ENCODE results near the gene FAM168A.

The FAM168A gene

DNA sequence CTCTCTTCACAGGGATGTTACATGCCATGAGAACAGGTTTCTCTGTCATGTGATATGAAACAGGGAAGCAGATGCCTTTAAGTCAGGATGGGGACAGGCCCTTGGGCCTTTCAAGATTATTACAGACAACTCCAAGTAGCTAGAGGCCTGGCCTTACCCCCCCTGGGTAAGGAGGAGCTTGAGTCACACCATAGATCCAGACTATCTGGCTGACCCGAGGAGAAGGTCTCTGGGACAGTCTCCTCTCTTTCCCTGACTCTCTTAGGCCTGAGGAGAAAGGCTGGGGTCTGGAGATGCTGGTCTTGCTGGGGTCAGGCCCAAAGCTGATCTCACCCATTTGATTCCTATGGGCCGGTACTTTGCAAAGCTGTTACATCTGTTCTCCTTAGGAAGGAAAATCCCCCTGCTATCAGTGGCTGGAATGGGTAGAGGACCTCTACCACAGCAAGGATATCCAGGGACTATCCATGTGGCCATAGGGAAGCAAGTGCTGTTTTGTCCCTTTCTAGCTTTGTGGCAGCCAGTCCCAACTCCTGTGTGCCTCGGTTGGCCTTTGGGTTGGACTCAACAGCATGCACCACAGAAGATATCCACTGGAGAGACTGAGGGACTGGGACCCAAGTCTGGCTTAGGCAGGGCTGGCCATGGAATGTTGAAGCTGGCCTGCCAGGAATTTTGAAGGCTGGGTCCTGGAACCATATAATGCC, 196.5 kb downstream of the FAM168A start:
- no peak for DNase-seq (ENCODE audit: low read depth)

- no peak for DNase-seq (ENCODE audit: low read depth)
These were observed 197.6 kb downstream of the FAM168A start for GRCh38 chr11:73400293-73400692.

DNA sequence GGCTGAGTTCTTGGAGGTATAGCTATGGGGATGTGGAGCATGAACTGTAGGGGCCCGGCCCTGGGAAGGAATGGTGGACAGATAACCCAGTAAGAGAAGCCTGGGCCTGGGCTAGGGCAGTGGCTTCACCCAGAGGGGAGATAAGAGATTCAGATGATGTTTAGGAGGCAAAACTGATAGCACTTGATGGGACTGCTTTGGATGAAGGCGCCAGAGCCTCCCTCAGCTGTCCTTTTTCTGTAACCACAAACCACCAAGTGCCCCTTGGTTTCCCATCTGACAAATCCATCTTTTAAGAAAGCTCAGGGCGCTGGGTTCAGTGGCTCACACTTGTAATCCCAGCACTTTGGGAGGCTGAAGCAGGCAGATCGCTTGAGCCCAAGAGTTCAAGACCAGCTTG, 198.3 kb downstream of the FAM168A start:
- no peak for DNase-seq (ENCODE audit: low read depth)

- no peak for DNase-seq (ENCODE audit: low read depth)
These were observed 198.7 kb downstream of the FAM168A start for GRCh38 chr11:73399159-73399590.

DNA sequence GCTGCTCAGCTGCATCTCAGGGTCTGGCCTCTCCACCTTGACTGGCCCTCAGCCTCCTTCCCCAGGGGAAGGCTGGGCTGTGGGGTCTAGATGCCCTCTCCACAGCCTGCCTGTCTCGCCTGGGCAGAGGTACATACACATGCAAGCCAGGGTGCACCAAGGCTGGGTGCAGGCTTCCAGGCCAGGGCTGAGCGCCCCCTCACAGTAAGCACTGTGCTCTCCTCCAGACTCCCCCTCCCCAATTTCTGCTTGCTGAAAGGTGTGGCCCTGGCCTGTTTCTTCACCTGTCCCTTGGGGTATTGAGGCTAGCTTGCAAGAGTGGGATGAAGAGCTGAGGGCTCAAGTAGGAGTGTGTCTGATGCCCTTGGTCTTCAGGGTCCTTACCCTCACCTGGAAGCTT, 199.2 kb downstream of the FAM168A start:
- no peak for DNase-seq (ENCODE audit: low read depth)

DNA sequence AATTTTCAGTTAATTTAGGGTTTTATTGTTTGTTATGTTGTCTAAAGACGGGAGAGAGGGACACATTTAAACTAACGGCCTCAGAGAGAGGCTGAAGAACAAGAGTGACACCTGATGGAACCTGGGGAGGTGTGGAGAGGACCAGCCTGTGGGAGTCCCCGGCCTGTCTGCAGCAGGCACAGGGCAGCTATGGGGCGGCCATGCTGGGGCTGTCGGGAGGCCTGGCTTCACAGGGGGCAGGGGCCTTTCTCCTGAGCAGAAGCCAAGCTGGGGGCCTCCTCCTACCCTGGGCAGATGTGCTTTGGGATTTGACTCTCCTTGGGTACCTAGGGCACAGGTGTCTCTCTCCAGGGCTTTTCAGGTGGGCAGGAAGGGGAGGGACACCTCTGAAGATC, 199.8 kb downstream of the FAM168A start:
- no peak for DNase-seq (ENCODE audit: low read depth)

DNA sequence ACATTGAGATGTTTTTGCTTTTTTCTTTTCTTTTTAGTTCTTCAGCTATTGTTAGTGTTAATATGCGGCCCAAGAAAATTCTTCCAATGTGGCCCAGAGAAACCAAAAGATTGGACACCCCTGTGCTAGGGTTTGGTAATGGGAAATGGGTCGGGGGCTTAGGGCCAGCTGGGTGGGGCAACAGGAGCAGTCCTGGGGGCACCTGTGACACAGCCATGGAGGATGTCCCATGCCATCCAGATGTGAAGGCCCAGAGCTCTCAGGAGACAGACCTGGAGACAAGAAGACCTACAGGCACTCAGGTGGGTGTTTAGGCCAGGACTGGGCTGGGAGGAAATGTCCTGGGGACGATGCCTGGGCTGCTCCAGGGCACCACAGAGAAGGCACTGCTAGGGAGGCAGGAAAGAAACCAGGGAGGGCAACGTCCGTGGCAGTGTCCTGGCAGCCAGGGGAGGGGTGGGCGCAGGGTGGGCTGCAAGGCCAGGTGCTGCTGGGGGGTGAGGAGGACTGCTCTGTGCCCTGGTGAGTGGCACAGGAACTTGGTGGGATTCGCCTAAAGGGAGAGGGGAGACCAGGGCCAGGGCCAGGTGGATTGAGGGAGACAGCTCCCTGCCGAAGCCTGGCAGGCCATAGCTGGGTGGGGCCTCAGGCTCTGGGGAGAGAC, 200.3 kb downstream of the FAM168A start:
- no peak for DNase-seq (ENCODE audit: low read depth)

DNA sequence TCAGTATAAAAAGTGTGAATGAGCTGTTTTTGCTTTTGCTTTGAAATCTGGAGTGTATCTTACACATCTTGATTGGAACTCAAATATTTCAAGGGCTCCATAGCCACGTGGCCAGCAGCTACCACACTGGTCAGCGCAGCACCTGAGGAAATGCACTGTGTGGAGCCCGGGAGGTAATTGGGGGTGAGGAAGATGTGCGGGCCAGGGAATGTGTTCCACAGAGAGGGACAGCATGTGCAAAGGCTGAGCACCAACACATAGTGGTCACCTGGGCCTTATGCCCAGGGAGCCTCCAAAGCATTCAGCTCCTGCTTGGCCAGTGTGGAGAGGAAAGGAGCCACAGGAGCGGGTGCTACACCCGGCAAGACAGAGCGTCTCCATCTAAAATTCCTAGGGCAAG, 200.9 kb downstream of the FAM168A start:
- DNase-seq (ENCODE audit: low read depth) = no peak

DNA sequence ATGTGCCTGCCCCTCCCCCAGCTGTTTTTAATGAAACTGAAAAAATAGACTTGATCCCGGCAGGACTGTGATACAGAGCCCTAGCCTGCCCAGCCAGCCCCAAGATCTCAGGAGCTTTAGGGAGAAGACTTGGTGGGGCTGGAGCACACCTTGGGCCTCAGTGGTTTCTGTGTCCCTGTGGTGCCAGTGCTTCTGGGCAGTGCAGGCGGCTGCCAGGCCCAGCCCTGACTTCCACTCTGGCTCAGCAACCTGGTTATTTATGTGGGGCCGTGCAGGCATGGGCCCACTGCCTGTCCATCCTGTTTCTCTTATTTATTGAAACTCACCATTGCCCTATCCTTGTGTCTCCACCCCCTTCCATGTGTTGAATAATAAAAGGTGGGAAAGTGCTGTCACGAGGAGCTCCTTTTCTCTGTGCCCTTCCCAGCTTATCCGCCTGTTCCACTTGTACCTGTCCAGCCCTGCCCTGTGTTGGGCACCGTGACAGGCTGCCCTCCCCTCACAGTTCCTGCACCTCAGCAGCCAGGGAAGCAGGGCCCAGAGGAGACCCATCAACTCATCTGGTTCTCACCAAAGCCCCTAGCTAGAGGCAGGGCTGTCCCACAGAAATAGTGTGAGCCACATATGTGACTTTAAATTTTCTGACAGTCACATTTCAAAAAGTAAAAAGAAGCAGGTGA, 201.5 kb downstream of the FAM168A start:
- no peak for DNase-seq (ENCODE audit: low read depth)

DNA sequence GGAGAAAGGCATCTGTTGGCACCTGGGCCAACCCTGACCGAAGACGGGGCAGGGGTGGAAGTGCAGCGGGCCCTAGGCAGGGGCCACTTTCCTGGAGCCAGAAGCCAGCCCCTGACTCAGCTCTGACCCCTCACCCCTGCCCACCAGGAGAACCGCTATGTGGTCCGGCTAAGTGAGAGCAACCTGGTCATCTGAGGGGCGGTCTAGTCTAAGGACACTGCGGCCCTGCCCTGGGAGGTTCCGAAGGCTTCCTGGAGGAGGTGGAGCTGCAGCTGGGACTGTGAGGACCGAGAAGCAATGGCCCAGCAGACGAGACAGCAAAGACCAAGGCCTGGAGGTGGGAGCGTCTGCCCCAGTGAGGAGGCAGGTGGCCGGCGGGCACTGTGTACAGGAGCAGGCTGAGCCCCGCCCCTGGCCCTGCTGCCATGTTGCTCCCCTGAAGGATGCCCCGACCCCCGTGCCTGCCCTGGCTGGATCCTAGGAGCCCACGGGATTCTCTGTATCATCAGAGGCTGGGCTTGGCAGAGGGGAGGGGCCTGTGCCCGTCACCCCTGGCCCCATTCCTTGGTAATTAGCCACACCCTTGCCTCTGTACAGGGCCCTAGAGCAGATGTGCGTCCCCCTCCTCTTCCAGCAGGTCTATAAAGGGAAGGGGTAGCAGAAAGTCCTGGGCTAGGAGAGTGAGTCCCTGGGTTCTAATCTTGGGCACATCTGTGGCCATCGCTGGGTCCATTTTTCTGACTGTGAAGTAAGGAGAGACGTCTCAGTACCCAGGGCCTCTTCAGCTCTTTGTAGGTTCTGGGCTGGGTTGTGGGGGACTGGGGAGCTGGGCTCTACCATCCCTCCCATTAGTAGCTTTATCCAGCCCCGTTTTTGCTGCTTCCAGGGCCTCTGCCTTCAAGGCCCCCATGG, 202.4 kb downstream of the FAM168A start:
- DNase-seq (ENCODE audit: low read depth) = no peak

DNA sequence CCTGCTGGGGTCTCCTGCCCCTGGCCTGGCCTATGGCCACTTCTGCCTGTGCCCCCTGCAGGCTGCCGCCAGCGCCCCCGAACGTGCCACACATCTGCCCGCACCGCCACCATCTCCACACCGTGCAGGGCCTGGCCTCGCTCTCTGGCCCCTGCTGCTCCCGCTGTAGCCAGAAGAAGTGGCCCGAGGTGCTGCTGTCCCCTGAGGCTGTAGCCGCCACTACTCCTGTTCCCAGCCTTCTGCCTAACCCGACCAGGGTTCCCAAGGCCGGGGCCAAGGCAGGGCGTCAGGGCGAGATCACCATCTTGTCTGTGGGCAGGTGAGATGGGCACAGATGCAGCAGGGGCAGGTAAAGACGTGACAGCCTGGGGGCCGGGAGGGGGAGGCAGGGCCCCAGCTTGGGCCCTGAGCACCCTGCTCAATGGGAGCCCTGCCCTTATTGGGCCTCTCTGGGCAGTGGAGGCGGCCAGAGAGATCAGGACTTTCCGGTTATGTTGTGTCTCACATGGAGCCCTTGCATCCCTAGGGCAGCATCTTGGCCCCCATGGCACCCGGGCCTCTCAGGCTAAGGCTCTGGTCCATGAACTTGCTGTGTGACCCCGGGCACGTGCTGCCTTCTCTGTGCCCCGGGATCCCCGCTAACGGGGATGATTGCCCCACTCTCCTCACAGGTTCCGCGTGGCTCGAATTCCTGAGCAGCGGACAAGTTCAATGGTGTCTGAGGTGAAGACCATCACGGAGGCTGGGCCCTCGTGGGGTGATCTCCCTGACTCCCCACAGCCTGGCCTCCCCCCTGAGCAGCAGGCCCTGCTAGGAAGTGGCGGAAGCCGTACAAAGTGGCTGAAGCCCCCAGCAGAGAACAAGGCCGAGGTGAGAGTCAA, 203.3 kb downstream of the FAM168A start:
- DNase-seq (ENCODE audit: low read depth) = no peak

DNA sequence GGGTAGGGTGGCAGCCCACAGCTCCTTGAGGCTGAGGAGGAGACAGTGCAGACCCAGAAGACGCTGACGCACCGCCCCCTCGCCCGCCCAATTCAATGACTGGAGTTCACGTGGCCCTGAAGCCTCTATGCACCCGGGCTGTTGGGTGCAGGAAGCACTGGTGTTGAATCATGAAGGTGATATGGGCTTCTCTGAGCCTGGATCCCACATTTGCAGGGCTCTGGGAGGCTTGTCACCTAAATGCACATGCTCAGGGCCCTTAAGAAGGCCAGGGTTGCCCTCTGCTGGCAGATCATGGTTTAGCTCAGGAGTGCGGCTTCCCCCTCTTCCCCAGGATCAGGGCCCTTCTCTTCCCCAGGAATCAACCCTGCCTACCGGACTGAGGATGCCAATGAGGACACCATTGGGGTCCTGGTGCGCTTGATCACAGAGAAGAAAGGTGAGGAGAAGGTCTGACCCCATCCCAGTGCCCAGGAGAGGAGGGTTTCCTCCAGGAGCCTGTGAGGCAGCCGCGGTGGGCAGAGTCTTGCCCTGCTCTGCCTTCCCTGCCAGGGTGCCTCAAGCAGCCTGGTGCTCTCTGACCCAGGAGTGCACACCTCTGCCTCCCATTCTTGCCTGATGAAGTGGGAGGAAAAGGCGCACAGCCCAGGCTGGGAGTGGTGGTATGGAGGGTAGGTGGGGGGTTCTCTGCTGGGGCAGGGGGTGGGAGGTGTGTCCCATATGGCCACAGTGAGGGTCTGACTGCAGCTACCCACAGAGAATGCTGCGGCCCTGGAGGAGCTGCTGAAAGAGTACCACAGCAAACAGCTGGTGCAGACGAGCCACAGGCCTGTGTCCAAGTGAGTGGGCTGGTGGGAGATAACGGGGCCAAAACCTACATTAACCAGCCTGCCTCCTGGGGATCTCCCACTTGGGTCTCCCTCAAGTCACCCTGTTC, 204.2 kb downstream of the FAM168A start:
- no peak for DNase-seq (ENCODE audit: low read depth)

DNA sequence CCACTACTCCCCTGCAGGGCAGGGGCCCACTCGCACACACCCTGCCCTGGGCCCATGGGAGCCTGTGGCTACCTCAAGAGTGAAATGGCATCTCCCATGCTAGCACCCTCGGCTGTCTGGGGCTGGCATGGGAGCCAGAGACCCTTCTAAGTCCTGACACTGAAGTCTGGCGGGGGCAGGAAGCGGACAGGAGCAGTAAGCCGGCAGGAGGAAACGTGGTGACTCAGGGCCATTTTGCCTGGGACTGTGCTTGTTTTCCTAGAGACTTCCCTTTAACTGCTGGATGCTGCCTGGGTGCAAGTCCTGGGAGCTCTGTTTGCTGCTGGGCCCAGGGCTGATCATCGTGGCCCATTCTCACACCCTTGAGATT, 204.9 kb downstream of the FAM168A start:
- no peak for DNase-seq (ENCODE audit: low read depth)

DNA sequence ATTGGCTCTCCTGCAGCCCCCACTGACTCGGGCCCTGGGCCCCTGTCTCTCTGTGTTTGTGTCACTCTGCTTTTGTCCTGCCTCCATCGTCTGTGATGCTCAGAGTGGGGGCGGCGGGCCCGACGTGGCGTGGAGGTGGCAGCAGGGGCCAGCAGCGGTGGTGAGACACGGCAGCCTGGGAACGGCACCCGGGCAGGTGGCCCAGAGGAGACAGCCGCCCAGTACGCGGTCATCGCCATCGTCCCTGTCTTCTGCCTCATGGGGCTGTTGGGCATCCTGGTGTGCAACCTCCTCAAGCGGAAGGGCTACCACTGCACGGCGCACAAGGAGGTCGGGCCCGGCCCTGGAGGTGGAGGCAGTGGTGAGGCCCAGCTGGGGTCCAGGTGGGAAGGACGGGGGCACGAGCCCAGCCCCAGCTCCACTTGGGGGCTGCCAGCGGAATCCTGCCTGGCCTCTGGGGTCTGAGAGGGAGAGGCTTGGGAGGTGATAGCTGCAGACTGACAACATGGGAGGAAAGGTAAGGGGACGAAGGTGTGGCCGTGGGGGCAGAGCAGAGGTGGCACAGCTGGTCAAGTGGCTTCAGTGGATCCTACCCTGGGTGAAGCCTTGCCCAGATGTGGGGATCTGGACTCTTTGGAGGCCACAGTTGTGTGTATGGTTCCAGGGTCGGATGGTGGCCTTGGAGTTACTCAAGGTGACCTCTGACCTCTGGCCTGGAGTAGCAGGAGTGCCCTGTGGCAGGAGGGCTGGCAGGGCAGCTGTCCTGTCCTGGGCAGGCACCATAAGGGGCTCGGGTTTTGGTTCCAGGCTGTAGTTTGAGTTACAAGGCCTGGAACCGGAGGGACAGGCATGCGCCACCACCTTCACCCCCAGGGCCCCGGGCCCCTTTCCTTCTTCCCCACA, 205.6 kb downstream of the FAM168A start:
- DNase-seq (ENCODE audit: low read depth) = no peak

DNA sequence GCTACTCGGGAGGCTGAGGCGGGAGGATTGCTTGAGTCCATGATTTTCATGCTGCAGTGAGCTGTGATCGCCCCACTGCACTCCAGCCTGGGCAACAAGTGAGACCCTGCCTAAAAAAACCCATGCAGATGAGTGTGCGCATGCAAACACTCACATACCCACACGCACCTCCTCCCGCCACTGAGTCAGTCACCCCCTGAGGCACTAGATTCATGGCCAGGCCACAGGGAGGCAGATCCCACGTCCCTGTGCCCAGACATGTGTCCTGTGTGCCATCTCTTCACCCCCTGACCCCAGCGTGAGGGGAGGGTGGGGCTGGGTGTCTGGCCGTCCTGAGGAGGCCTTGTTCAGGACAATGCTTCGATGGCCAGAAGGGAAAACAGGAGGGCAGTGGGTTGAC, 206.2 kb downstream of the FAM168A start:
- DNase-seq (ENCODE audit: low read depth) = no peak

- no peak for DNase-seq (ENCODE audit: low read depth)
These were observed 207.0 kb downstream of the FAM168A start for GRCh38 chr11:73390601-73391565.

DNA sequence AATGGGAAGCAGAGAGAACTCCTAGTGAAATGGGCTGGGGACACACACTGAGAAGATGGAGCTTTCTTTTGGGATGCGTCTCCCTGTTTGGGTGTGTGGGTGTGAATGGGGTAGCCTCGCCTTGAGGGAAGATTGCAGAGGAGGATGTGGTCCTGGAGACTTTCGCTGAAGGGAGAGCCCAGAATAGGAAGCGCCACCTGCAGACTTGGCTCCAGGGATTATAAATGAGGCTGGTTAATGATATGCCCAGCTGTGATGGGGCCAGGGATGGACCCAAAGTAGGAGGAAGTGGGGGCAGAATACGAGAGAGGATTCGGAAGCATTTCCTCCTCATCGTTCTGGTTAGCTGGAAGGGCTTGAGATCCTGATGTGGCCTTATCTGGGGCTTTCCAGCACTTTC, 208.0 kb downstream of the FAM168A start:
- DNase-seq (ENCODE audit: low read depth) = no peak

- no peak for DNase-seq (ENCODE audit: low read depth)
These were observed 208.8 kb downstream of the FAM168A start for GRCh38 chr11:73389134-73389525.
